GM23338 (cell line): ENCODE results near the gene REXO5. TPM values are rescaled to one million over a fixed set of nuclear protein-coding genes. Genes with fewer than 3 reads are reported as not detected.

ENCODE experiments used
- ATAC-seq: fragments of 200-7000 bp; cut with Tn5 transposase; 3 replicates; pipeline ENCODE4 v1.9.1; 2020
- DNase-seq: peaks from one replicate; pipeline ENCODE4 v3.0.0-alpha.2; 2015; ENCODE audit warnings: low spot score
- H2AFZ ChIP-seq: fragments of 200-600 bp; sonication (generic); 2 replicates; pipeline ENCODE4 v1.8.0; 2016; ENCODE audit warnings: antibody characterized with exemption, mild to moderate bottlenecking, moderate library complexity
- H3F3A ChIP-seq: fragments of 200-600 bp; sonication (generic); replicated peaks from 2 replicates; pipeline ENCODE4 v1.8.0; 2017; ENCODE audit warnings: antibody characterized with exemption, mixed run types, low read depth
- H3K27ac ChIP-seq: fragments of 200-600 bp; sonication (generic); 2 replicates; pipeline ENCODE4 v1.6.1; 2016; ENCODE audit warnings: low read depth
- H3K27me3 ChIP-seq: fragments of 200-600 bp; sonication (generic); 2 replicates; pipeline ENCODE4 v1.8.0; 2016; ENCODE audit warnings: mild to moderate bottlenecking, mixed run types, moderate library complexity; ENCODE audit not compliant: insufficient read depth
- H3K36me3 ChIP-seq: fragments of 200-600 bp; sonication (generic); 2 replicates; pipeline ENCODE4 v1.8.0; 2016; ENCODE audit warnings: mild to moderate bottlenecking; ENCODE audit not compliant: insufficient read depth
- H3K4me1 ChIP-seq: fragments of 200-600 bp; sonication (generic); 2 replicates; pipeline ENCODE4 v1.8.0; 2016; ENCODE audit warnings: mild to moderate bottlenecking, moderate library complexity; ENCODE audit not compliant: insufficient read depth
- H3K4me2 ChIP-seq: fragments of 200-600 bp; sonication (generic); 2 replicates; pipeline ENCODE4 v1.7.1; 2017; ENCODE audit warnings: mixed run types
- H3K4me3 ChIP-seq: fragments of 200-600 bp; sonication (generic); 2 replicates; pipeline ENCODE4 v1.6.1; 2016; ENCODE audit warnings: mixed run types
- H3K79me2 ChIP-seq: fragments of 200-600 bp; sonication (generic); replicated peaks from 2 replicates; pipeline ENCODE4 v1.8.0; 2017; ENCODE audit warnings: mild to moderate bottlenecking; ENCODE audit not compliant: insufficient read depth
- H3K9me2 ChIP-seq: fragments of 200-600 bp; sonication (generic); 2 replicates; pipeline ENCODE4 v1.8.0; 2017; ENCODE audit not compliant: insufficient read depth
- H4K20me1 ChIP-seq: fragments of 200-600 bp; sonication (generic); replicated peaks from 2 replicates; pipeline ENCODE4 v1.8.0; 2017; ENCODE audit warnings: mild to moderate bottlenecking; ENCODE audit not compliant: insufficient read depth
- H3K27ac Mint-ChIP-seq: 2 replicates; pipeline ENCODE4 v1.8.0; 2020; ENCODE audit warnings: inconsistent platforms, mild to moderate bottlenecking, moderate library complexity, mixed read lengths
- H3K27me3 Mint-ChIP-seq: 3 replicates; pipeline ENCODE4 v1.8.0; 2022; ENCODE audit warnings: low read depth, mild to moderate bottlenecking, moderate library complexity, mixed read lengths, inconsistent platforms; ENCODE audit not compliant: insufficient read depth, poor library complexity
- H3K36me3 Mint-ChIP-seq: 3 replicates; pipeline ENCODE4 v1.8.0; 2021; ENCODE audit warnings: low read depth, mild to moderate bottlenecking, inconsistent platforms, moderate library complexity, mixed read lengths
- H3K4me1 Mint-ChIP-seq: 3 replicates; pipeline ENCODE4 v1.8.0; 2020; ENCODE audit warnings: mild to moderate bottlenecking, inconsistent platforms, mixed read lengths
- H3K4me3 Mint-ChIP-seq: 3 replicates; pipeline ENCODE4 v1.8.0; 2021; ENCODE audit warnings: moderate library complexity, mild to moderate bottlenecking, inconsistent platforms, mixed read lengths
- H3K9me3 Mint-ChIP-seq: 3 replicates; pipeline ENCODE4 v1.8.0; 2020; ENCODE audit warnings: moderate library complexity, mild to moderate bottlenecking, inconsistent platforms, mixed read lengths
- CREB1 ChIP-seq: fragments of 250-450 bp; sonication (Bioruptor Pico); IDR thresholded peaks from 2 replicates; pipeline ENCODE4 v1.5.0; 2020; ENCODE audit warnings: low read depth, mild to moderate bottlenecking, moderate library complexity
- EZH2 ChIP-seq: fragments of 200-600 bp; sonication (generic); IDR thresholded peaks from one replicate; pipeline ENCODE4 v1.8.0; 2017; ENCODE audit warnings: antibody characterized with exemption, mild to moderate bottlenecking, low read depth; ENCODE audit not compliant: unreplicated experiment
- EZH2phosphoT487 ChIP-seq: fragments of 200-600 bp; sonication (generic); IDR thresholded peaks from one replicate; pipeline ENCODE4 v1.8.1; 2018; ENCODE audit warnings: antibody characterized with exemption; ENCODE audit not compliant: unreplicated experiment
- JUNB ChIP-seq: IDR thresholded peaks from one replicate; pipeline ENCODE4 v1.6.1; 2016; ENCODE audit warnings: antibody characterized with exemption; ENCODE audit not compliant: unreplicated experiment
- NANOG ChIP-seq: IDR thresholded peaks from 2 replicates; pipeline ENCODE4 v1.6.1; 2016; ENCODE audit warnings: antibody characterized with exemption, borderline replicate concordance
- POLR2AphosphoS5 ChIP-seq: IDR thresholded peaks from 2 replicates; pipeline ENCODE4 v1.6.1; 2016; ENCODE audit warnings: antibody characterized with exemption, low read depth
- REST ChIP-seq: IDR thresholded peaks from one replicate; pipeline ENCODE4 v1.6.1; 2018; ENCODE audit warnings: antibody characterized with exemption; ENCODE audit not compliant: unreplicated experiment
- STAT1 ChIP-seq: IDR thresholded peaks from one replicate; pipeline ENCODE4 v1.6.1; 2016; ENCODE audit warnings: antibody characterized with exemption; ENCODE audit not compliant: unreplicated experiment
- ZNF114 ChIP-seq: fragments of 250-450 bp; sonication (Bioruptor Pico); IDR thresholded peaks from 2 replicates; pipeline ENCODE4 v1.5.0; 2020; ENCODE audit warnings: mild to moderate bottlenecking, moderate library complexity
- ZNF331 ChIP-seq: fragments of 250-450 bp; sonication (Bioruptor Pico); IDR thresholded peaks from 2 replicates; pipeline ENCODE4 v1.5.0; 2020; ENCODE audit warnings: low read depth, mild to moderate bottlenecking, moderate library complexity
- polyA plus RNA-seq: library from polyadenylated mRNA; unstranded; fragments of >200 nt; fragmentation: Nextera tagmentation; extraction: Ambion mirVana; gene quantifications from 2 replicates; pipeline ENCODE4 v1.2.1, GENCODE V29; 2016
- total RNA-seq: library from RNA; depleted of rRNA; stranded (reverse); fragments of >200 nt; shearing (Covaris generic); gene quantifications from 2 replicates; pipeline ENCODE4 v1.2.3, GENCODE V29; 2014
- TF ChIP-seq, protein P1 (sequence below): IDR thresholded peaks from 2 replicates; pipeline ENCODE4 v1.6.1; 2016; ENCODE audit warnings: antibody characterized with exemption
- TF ChIP-seq, protein P2 (sequence below), 2 experiments: fragments of 200-600 bp in 1 of 2; sonication (generic) in 1 of 2; conservative IDR thresholded peaks; 2 replicates each; pipeline versions ENCODE4 v1.5.1 to v1.6.1; 2016 to 2017; ENCODE audit warnings: antibody characterized with exemption in 2 of 2, low read depth in 2 of 2, mild to moderate bottlenecking in 2 of 2, moderate library complexity in 1 of 2
- TF ChIP-seq, protein P3 (sequence below): fragments of 250-450 bp; sonication (Bioruptor Pico); IDR thresholded peaks from 2 replicates; pipeline ENCODE4 v1.5.0; 2020; ENCODE audit warnings: mild to moderate bottlenecking, moderate library complexity

Gene REXO5
- total and polyA plus RNA-seq, 2 experiments from 2014 or later: 6.5 to 6.9 TPM

GRCh38 chr16:20784204-20784603, 22.1 kb upstream of the REXO5 start:
- H3K4me1 Mint-ChIP-seq: no peaks in the 10 kb centered on the region
- no peak overlapping the region for H3K4me3 ChIP-seq
- no peak overlapping the region for H3K27ac Mint-ChIP-seq
- H3K4me1 ChIP-seq: peaks cover 7% of the 10 kb centered on the region
- ATAC-seq (no peak), DNase-seq (no peak)
- no peak overlapping the region for H3K27ac ChIP-seq
- TF ChIP-seq ZNF114 (CRISPR knock-in tag): no peak
- no peak for TF ChIP-seq ZNF331 (CRISPR knock-in tag)
- no peak for TF ChIP-seq REST
- TF ChIP-seq EZH2phosphoT487: no peak
- TF ChIP-seq, protein P1, sequence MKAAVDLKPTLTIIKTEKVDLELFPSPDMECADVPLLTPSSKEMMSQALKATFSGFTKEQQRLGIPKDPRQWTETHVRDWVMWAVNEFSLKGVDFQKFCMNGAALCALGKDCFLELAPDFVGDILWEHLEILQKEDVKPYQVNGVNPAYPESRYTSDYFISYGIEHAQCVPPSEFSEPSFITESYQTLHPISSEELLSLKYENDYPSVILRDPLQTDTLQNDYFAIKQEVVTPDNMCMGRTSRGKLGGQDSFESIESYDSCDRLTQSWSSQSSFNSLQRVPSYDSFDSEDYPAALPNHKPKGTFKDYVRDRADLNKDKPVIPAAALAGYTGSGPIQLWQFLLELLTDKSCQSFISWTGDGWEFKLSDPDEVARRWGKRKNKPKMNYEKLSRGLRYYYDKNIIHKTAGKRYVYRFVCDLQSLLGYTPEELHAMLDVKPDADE: no peak
- TF ChIP-seq NANOG: no peak
- TF ChIP-seq STAT1: no peak
- TF ChIP-seq, protein P2, sequence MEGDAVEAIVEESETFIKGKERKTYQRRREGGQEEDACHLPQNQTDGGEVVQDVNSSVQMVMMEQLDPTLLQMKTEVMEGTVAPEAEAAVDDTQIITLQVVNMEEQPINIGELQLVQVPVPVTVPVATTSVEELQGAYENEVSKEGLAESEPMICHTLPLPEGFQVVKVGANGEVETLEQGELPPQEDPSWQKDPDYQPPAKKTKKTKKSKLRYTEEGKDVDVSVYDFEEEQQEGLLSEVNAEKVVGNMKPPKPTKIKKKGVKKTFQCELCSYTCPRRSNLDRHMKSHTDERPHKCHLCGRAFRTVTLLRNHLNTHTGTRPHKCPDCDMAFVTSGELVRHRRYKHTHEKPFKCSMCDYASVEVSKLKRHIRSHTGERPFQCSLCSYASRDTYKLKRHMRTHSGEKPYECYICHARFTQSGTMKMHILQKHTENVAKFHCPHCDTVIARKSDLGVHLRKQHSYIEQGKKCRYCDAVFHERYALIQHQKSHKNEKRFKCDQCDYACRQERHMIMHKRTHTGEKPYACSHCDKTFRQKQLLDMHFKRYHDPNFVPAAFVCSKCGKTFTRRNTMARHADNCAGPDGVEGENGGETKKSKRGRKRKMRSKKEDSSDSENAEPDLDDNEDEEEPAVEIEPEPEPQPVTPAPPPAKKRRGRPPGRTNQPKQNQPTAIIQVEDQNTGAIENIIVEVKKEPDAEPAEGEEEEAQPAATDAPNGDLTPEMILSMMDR (conservative IDR thresholded peaks at IDR 0.05; ENCODE audit: low read depth in 2 of 2): no peak
- no peak for TF ChIP-seq POLR2AphosphoS5
- TF ChIP-seq, protein P3, sequence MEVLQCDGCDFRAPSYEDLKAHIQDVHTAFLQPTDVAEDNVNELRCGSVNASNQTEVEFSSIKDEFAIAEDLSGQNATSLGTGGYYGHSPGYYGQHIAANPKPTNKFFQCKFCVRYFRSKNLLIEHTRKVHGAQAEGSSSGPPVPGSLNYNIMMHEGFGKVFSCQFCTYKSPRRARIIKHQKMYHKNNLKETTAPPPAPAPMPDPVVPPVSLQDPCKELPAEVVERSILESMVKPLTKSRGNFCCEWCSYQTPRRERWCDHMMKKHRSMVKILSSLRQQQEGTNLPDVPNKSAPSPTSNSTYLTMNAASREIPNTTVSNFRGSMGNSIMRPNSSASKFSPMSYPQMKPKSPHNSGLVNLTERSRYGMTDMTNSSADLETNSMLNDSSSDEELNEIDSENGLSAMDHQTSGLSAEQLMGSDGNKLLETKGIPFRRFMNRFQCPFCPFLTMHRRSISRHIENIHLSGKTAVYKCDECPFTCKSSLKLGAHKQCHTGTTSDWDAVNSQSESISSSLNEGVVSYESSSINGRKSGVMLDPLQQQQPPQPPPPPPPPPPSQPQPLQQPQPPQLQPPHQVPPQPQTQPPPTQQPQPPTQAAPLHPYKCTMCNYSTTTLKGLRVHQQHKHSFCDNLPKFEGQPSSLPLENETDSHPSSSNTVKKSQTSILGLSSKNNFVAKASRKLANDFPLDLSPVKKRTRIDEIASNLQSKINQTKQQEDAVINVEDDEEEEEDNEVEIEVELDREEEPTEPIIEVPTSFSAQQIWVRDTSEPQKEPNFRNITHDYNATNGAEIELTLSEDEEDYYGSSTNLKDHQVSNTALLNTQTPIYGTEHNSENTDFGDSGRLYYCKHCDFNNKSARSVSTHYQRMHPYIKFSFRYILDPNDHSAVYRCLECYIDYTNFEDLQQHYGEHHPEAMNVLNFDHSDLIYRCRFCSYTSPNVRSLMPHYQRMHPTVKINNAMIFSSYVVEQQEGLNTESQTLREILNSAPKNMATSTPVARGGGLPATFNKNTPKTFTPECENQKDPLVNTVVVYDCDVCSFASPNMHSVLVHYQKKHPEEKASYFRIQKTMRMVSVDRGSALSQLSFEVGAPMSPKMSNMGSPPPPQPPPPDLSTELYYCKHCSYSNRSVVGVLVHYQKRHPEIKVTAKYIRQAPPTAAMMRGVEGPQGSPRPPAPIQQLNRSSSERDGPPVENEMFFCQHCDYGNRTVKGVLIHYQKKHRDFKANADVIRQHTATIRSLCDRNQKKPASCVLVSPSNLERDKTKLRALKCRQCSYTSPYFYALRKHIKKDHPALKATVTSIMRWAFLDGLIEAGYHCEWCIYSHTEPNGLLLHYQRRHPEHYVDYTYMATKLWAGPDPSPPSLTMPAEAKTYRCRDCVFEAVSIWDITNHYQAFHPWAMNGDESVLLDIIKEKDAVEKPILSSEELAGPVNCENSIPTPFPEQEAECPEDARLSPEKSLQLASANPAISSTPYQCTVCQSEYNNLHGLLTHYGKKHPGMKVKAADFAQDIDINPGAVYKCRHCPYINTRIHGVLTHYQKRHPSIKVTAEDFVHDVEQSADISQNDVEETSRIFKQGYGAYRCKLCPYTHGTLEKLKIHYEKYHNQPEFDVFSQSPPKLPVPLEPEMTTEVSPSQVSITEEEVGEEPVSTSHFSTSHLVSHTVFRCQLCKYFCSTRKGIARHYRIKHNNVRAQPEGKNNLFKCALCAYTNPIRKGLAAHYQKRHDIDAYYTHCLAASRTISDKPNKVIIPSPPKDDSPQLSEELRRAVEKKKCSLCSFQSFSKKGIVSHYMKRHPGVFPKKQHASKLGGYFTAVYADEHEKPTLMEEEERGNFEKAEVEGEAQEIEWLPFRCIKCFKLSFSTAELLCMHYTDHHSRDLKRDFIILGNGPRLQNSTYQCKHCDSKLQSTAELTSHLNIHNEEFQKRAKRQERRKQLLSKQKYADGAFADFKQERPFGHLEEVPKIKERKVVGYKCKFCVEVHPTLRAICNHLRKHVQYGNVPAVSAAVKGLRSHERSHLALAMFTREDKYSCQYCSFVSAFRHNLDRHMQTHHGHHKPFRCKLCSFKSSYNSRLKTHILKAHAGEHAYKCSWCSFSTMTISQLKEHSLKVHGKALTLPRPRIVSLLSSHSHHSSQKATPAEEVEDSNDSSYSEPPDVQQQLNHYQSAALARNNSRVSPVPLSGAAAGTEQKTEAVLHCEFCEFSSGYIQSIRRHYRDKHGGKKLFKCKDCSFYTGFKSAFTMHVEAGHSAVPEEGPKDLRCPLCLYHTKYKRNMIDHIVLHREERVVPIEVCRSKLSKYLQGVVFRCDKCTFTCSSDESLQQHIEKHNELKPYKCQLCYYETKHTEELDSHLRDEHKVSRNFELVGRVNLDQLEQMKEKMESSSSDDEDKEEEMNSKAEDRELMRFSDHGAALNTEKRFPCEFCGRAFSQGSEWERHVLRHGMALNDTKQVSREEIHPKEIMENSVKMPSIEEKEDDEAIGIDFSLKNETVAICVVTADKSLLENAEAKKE (CRISPR knock-in tag): no peak
- no peak for TF ChIP-seq JUNB
- TF ChIP-seq CREB1: no peak
- no peak for TF ChIP-seq EZH2
- no peak overlapping the region for H3K4me3 Mint-ChIP-seq
- H3K79me2 ChIP-seq: no peaks in the 10 kb centered on the region
- H3K36me3 Mint-ChIP-seq: no peaks in the 10 kb centered on the region
- no peaks in the 10 kb centered on the region for H3K27me3 Mint-ChIP-seq
- no peaks in the 10 kb centered on the region for H3K27me3 ChIP-seq
- H3K9me3 Mint-ChIP-seq: no peaks in the 10 kb centered on the region
- no peaks in the 10 kb centered on the region for H3K36me3 ChIP-seq
- no peaks in the 10 kb centered on the region for H3K9me2 ChIP-seq
- no peak overlapping the region for H2AFZ ChIP-seq
- H3F3A ChIP-seq: no peaks in the 10 kb centered on the region
- no peaks in the 10 kb centered on the region for H4K20me1 ChIP-seq
- no peak overlapping the region for H3K4me2 ChIP-seq
